Measurements from ENCODE around the gene GFRA3.

The GFRA3 gene

DNA sequence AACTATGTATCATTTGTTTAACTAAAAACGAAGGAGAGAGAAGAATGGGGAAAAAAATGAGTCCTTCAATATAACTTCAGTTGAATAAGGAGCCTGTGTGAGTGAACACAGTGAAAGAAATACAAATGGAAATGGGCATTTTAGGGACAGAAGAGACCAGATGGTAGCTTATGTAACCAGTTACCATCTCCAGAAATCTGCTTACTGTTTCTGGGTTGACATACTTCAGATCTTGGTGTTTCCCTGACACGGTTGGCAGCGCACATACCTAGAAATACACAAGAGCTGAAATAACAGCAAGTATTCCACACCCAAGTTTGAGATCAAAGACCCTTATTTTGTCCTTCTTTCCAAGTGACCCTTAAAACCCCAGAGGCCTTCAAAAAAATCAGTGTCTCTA is 14.9 kb upstream of the GFRA3 start:
- no peaks in the 10 kb centered on the region for H3K4me1 ChIP-seq (ENCODE audit: control extremely low read depth in 1 of 4, control insufficient read depth in 4 of 4, insufficient read depth in 4 of 4, low read length in 3 of 4)
- H3K9me3 ChIP-seq (ENCODE audit: control extremely low read depth in 1 of 5, control insufficient read depth in 4 of 5, insufficient read depth in 2 of 5, low read depth in 1 of 5, low read length in 4 of 5): no peaks in the 10 kb centered on the region
- no peak for DNase-seq
- peaks cover 7 to 27% (median 14%) of the 10 kb centered on the region in 4 experiments for H3K36me3 ChIP-seq (ENCODE audit: control insufficient read depth in 4 of 4, insufficient read depth in 4 of 4, low read length in 3 of 4)
- H3K27me3 ChIP-seq (replicated peaks in 2 of 5; ENCODE audit: control insufficient read depth in 4 of 5, insufficient read depth in 5 of 5, low read length in 4 of 5): no peaks in the 10 kb centered on the region
- no peak overlapping the region for H3K27ac ChIP-seq (ENCODE audit: insufficient read depth in 1 of 2, low read depth in 1 of 2, low read length in 2 of 2, poor library complexity in 1 of 2, severe bottlenecking in 2 of 2)
- ChIA-PET POLR2A (no interaction called here), CTCF (interaction anchor here (2.1 kb wide), 1 partner anchor 66 kb away, joined by 6 read pairs; no protein-coding TSS in a partner anchor)
- H3K4me3 ChIP-seq (ENCODE audit: control insufficient read depth in 1 of 7, extremely low read depth in 1 of 7, insufficient read depth in 4 of 7, low read depth in 2 of 7, low read length in 6 of 7): no peak overlapping the region
- WGBS (ENCODE audit: insufficient coverage): 100% methylated on average over 2 of the region's 3 CpGs

DNA sequence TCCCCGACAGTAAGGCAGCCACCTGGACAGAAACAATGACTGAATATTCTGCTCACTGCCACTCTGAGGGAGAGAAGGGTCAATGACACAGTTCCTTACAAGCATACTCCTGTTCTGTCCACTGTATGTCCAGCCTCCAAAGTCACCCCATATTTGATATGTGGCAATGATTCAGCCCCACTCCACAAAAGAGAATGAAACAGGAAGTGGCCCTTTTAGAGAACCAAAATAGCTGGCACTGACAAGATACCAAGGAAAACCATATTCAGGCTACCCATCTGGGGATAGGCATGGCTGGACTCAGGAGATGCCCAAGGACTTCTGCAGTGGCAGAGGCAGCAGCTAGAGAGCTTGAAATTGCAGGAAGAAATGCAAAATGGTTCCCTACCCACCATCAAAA is 12.8 kb upstream of the GFRA3 start:
- no peak for DNase-seq
- peaks cover 7 to 27% (median 14%) of the 10 kb centered on the region in 4 experiments for H3K36me3 ChIP-seq (ENCODE audit: control insufficient read depth in 4 of 4, insufficient read depth in 4 of 4, low read length in 3 of 4)
- ChIA-PET CTCF (interaction anchor here (2.1 kb wide), 1 partner anchor 64 kb away, joined by 6 read pairs; no protein-coding TSS in a partner anchor), POLR2A (no interaction called here)
- no peaks in the 10 kb centered on the region for H3K4me1 ChIP-seq (ENCODE audit: control extremely low read depth in 1 of 4, control insufficient read depth in 4 of 4, insufficient read depth in 4 of 4, low read length in 3 of 4)
- no peaks in the 10 kb centered on the region for H3K27me3 ChIP-seq (replicated peaks in 2 of 5; ENCODE audit: control insufficient read depth in 4 of 5, insufficient read depth in 5 of 5, low read length in 4 of 5)
- no peak overlapping the region for H3K4me3 ChIP-seq (ENCODE audit: control insufficient read depth in 1 of 7, extremely low read depth in 1 of 7, insufficient read depth in 4 of 7, low read depth in 2 of 7, low read length in 6 of 7)
- no peak overlapping the region for H3K27ac ChIP-seq (ENCODE audit: insufficient read depth in 1 of 2, low read depth in 1 of 2, low read length in 2 of 2, poor library complexity in 1 of 2, severe bottlenecking in 2 of 2)
- no peaks in the 10 kb centered on the region for H3K9me3 ChIP-seq (ENCODE audit: control extremely low read depth in 1 of 5, control insufficient read depth in 4 of 5, insufficient read depth in 2 of 5, low read depth in 1 of 5, low read length in 4 of 5)
- WGBS (ENCODE audit: insufficient coverage): 71% methylated on average over 1 of the region's 1 CpG

DNA sequence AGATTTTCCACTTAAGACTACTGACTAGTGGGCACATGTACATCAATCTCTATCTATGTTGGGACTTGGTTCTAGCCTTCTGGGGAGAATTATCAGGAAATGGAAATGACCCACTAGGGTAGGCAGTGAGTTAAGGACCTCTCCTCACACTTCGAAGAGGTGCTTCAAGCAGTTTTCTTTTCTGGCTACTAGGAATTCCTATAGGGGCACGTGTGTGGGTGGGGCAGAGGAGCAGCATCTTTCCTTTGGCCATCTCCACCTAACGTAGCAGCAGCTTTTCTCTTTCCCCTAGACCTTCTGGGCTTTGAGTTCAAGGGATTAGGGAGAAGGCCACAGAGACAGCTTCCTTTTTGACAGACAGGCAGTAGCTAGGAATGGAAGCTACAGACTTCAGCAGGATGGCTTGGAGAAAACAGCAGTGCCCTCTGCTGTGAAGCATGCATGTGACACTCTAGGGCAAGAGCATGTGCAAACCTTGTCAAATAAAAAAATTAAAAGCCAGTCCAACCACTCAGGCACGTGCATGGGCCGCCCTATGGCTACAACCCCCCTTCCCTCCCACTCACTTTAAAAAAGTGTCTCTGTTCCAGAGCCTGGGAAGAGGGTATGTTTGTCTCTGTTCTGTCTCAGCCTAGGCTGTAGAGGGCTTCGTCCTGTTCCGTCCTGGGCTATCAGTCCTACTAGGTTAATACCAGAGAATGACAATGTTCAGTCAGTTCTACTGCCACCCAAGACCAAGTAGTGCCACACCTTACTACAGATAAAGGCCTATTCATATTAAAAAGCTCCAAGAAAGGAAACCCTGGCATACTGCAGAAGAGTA is 8.7 kb upstream of the GFRA3 start:
- H3K4me3 ChIP-seq (ENCODE audit: control insufficient read depth in 1 of 7, extremely low read depth in 1 of 7, insufficient read depth in 4 of 7, low read depth in 2 of 7, low read length in 6 of 7): no peak overlapping the region
- 68% methylated on average over 6 of the region's 7 CpGs for WGBS (ENCODE audit: insufficient coverage)
- CTCF ChIA-PET: interaction anchor here (0.5 to 6.0 kb wide), 34 partner anchors 8 to 249 kb away, joined by 3 to 114 read pairs (median 4); partner anchors contain the start of genes BRD8, CDC23, GFRA3 and KIF20A
- POLR2A ChIA-PET: interaction anchor here (1.0 kb wide), 2 partner anchors 60 to 97 kb away, joined by 3 to 4 read pairs; no protein-coding TSS in a partner anchor
- H3K9me3 ChIP-seq (ENCODE audit: control extremely low read depth in 1 of 5, control insufficient read depth in 4 of 5, insufficient read depth in 2 of 5, low read depth in 1 of 5, low read length in 4 of 5): no peaks in the 10 kb centered on the region
- H3K36me3 ChIP-seq (ENCODE audit: control insufficient read depth in 4 of 4, insufficient read depth in 4 of 4, low read length in 3 of 4): peaks cover 4 to 24% (median 11%) of the 10 kb centered on the region in 4 experiments
- DNase-seq: peak; percentile 81 to 89 (median 83)
- no peaks in the 10 kb centered on the region for H3K4me1 ChIP-seq (ENCODE audit: control extremely low read depth in 1 of 4, control insufficient read depth in 4 of 4, insufficient read depth in 4 of 4, low read length in 3 of 4)
- no peaks in the 10 kb centered on the region for H3K27me3 ChIP-seq (replicated peaks in 2 of 5; ENCODE audit: control insufficient read depth in 4 of 5, insufficient read depth in 5 of 5, low read length in 4 of 5)
- no peak overlapping the region for H3K27ac ChIP-seq (ENCODE audit: insufficient read depth in 1 of 2, low read depth in 1 of 2, low read length in 2 of 2, poor library complexity in 1 of 2, severe bottlenecking in 2 of 2)

DNA sequence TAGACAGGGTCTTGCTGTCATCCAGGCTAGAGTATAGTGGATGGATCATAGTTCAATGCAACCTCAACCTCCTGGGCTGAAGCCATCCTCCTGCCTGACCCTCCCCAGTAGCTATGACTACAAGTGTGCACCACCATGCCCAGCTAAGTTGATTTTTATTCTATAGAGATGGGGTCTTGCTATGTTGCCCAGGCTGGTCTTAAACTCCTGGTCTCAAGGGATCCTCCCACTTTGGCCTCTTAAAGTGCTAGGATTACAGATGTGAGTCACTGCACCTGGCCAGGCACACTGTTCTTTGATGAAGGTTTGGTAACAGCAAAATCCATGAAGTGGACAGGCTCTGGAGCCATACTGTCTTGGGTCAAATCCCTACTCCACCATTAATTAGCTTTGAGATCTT is 6.5 kb upstream of the GFRA3 start:
- no peak for DNase-seq
- Histone ChIP-seq H3K4me3 (ENCODE audit: control insufficient read depth in 1 of 7, extremely low read depth in 1 of 7, insufficient read depth in 4 of 7, low read depth in 2 of 7, low read length in 6 of 7) (no peak overlapping the region), H3K27ac (ENCODE audit: insufficient read depth in 1 of 2, low read depth in 1 of 2, low read length in 2 of 2, poor library complexity in 1 of 2, severe bottlenecking in 2 of 2) (no peak overlapping the region), H3K9me3 (ENCODE audit: control extremely low read depth in 1 of 5, control insufficient read depth in 4 of 5, insufficient read depth in 2 of 5, low read depth in 1 of 5, low read length in 4 of 5) (no peaks in the 10 kb centered on the region), H3K36me3 (ENCODE audit: control insufficient read depth in 4 of 4, insufficient read depth in 4 of 4, low read length in 3 of 4) (peaks cover 2 to 13% (median 8%) of the 10 kb centered on the region in 4 experiments), H3K4me1 (ENCODE audit: control extremely low read depth in 1 of 4, control insufficient read depth in 4 of 4, insufficient read depth in 4 of 4, low read length in 3 of 4) (peaks cover 0 to 7% (median 5%) of the 10 kb centered on the region in 4 experiments), H3K27me3 (replicated peaks in 2 of 5; ENCODE audit: control insufficient read depth in 4 of 5, insufficient read depth in 5 of 5, low read length in 4 of 5) (peaks cover 0 to 3% (median 0%) of the 10 kb centered on the region in 5 experiments)
- POLR2A ChIA-PET: no interaction called here
- CTCF ChIA-PET: interaction anchor here (0.8 to 6.0 kb wide), 12 partner anchors 12 to 197 kb away, joined by 3 to 114 read pairs (median 4); partner anchors contain the start of genes BRD8, KIF20A and WNT8A

DNA sequence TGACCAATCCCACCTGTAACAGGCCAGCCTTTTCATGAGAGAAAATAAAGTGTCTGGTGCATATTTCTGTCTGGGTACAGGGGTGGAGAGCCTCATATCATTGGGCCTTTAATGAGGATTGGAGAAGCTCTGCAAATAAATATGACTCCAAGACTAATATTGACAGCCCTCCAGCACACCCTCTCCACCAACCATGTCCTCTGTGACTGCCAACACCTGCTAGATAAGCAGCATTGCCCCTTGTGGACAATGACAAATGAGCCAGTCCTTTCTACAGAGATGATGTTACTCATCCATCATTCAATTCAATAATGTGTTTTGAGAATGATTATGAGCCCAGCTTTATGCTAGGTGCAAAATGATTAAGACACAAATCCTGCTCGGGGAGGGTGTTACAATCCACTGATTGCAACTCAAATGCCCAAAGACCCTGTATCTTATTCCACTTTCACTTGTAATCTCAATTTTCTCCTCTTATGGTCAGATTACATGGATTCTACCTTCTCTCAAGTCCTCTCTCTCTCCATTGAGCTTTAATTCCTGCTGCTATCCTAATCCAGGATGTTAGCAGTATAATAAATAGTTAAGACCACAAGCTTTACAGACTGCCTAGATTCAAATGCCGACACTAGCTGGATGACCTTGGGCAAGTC is 2.1 kb upstream of the GFRA3 start:
- ChIA-PET CTCF (interaction anchor here (0.6 to 5.4 kb wide), 14 partner anchors 9 to 91 kb away, joined by 3 to 40 read pairs (median 6); no protein-coding TSS in a partner anchor), POLR2A (interaction anchor here (0.7 kb wide), 1 partner anchor 115 kb away, joined by 5 read pairs; no protein-coding TSS in a partner anchor)
- no peaks in the 10 kb centered on the region for H3K36me3 ChIP-seq (ENCODE audit: control insufficient read depth in 4 of 4, insufficient read depth in 4 of 4, low read length in 3 of 4)
- H3K4me1 ChIP-seq (ENCODE audit: control extremely low read depth in 1 of 4, control insufficient read depth in 4 of 4, insufficient read depth in 4 of 4, low read length in 3 of 4): peaks cover 0 to 29% (median 22%) of the 10 kb centered on the region in 4 experiments
- peaks cover 0 to 22% (median 11%) of the 10 kb centered on the region in 5 experiments for H3K27me3 ChIP-seq (replicated peaks in 2 of 5; ENCODE audit: control insufficient read depth in 4 of 5, insufficient read depth in 5 of 5, low read length in 4 of 5)
- no peak overlapping the region for H3K27ac ChIP-seq (ENCODE audit: insufficient read depth in 1 of 2, low read depth in 1 of 2, low read length in 2 of 2, poor library complexity in 1 of 2, severe bottlenecking in 2 of 2)
- H3K4me3 ChIP-seq (ENCODE audit: control insufficient read depth in 1 of 7, extremely low read depth in 1 of 7, insufficient read depth in 4 of 7, low read depth in 2 of 7, low read length in 6 of 7): no peak overlapping the region
- WGBS (ENCODE audit: insufficient coverage): no CpG with 5 or more reads among the region's 2 CpGs
- H3K9me3 ChIP-seq (ENCODE audit: control extremely low read depth in 1 of 5, control insufficient read depth in 4 of 5, insufficient read depth in 2 of 5, low read depth in 1 of 5, low read length in 4 of 5): no peaks in the 10 kb centered on the region
- DNase-seq: peak in 2 of 3 donors; percentile 21 to 22

DNA sequence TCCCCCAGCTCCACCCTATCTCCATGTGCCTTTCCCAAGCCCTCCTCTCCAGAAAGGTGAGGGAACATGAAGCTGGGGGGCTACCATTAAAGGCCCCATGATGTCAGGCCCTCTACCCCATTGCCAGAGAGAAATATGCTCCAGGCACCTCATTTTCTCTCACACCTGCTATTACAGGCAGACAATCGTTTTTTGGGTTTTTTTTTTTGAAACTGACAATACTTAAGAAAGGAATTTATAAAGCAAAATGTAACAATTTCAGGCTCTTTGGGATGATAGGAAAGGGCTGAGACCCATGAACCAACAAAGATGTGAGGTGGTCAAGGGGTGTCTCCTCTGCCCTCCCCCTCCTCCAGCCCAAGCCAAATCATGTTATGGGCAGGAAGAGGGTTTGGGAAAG is 1.5 kb upstream of the GFRA3 start:
- no peak overlapping the region for H3K4me3 ChIP-seq (ENCODE audit: control insufficient read depth in 1 of 7, extremely low read depth in 1 of 7, insufficient read depth in 4 of 7, low read depth in 2 of 7, low read length in 6 of 7)
- ChIA-PET CTCF (interaction anchor here (0.7 to 5.4 kb wide), 18 partner anchors 7 to 91 kb away, joined by 3 to 40 read pairs (median 4); partner anchors contain the start of gene CDC23), POLR2A (interaction anchor here (0.6 to 1.9 kb wide), 2 partner anchors 34 to 1260 kb away, joined by 4 to 16 read pairs; no protein-coding TSS in a partner anchor)
- WGBS (ENCODE audit: insufficient coverage): no CpG with 5 or more reads among the region's 1 CpG
- peaks cover 0 to 22% (median 11%) of the 10 kb centered on the region in 5 experiments for H3K27me3 ChIP-seq (replicated peaks in 2 of 5; ENCODE audit: control insufficient read depth in 4 of 5, insufficient read depth in 5 of 5, low read length in 4 of 5)
- H3K27ac ChIP-seq (ENCODE audit: insufficient read depth in 1 of 2, low read depth in 1 of 2, low read length in 2 of 2, poor library complexity in 1 of 2, severe bottlenecking in 2 of 2): no peak overlapping the region
- peaks cover 0 to 29% (median 22%) of the 10 kb centered on the region in 4 experiments for H3K4me1 ChIP-seq (ENCODE audit: control extremely low read depth in 1 of 4, control insufficient read depth in 4 of 4, insufficient read depth in 4 of 4, low read length in 3 of 4)
- H3K9me3 ChIP-seq (ENCODE audit: control extremely low read depth in 1 of 5, control insufficient read depth in 4 of 5, insufficient read depth in 2 of 5, low read depth in 1 of 5, low read length in 4 of 5): no peaks in the 10 kb centered on the region
- no peaks in the 10 kb centered on the region for H3K36me3 ChIP-seq (ENCODE audit: control insufficient read depth in 4 of 4, insufficient read depth in 4 of 4, low read length in 3 of 4)
- DNase-seq: no peak
